HCT116 (cell line): ENCODE measurements around the gene SRGAP1. TPM values are rescaled to one million over a fixed set of nuclear protein-coding genes. Genes with fewer than 3 reads are reported as not detected.

ENCODE experiments used
- ATAC-seq: fragments of 200-7000 bp; cut with Tn5 transposase; 2 replicates; pipeline ENCODE4 v1.9.1; 2020; ENCODE audit warnings: mild to moderate bottlenecking, moderate library complexity
- BruUV-seq: library from RNA; stranded (reverse); fragments of 400-500 nt; replicated peaks from 2 replicates; lab custom pipeline; 2021; lab: Mats Ljungman, UMichigan
- CTCF ChIA-PET: fragments of 300-600 bp; sonication (Branson Sonifier 250); formaldehyde crosslinking; loops from one replicate; lab custom pipeline; 2021; ENCODE audit warnings: antibody characterized with exemption; lab: Charles Lee
- POLR2A ChIA-PET: fragments of 300-600, 350-600 bp; sonication (Branson Sonifier 250); formaldehyde crosslinking; loops from one replicate; lab custom pipeline; 2021; ENCODE audit warnings: antibody characterized with exemption; lab: Charles Lee
- RAD21 ChIA-PET, 2 experiments: fragments of 300-600 bp; sonication (Branson Sonifier 250); formaldehyde crosslinking; loops; one replicate each; lab custom pipeline; 2023; ENCODE audit warnings: low total read pairs in 2 of 2; ENCODE audit not compliant: uncharacterized antibody in 2 of 2, unreplicated experiment in 2 of 2, low non-redundant PET in 1 of 2; lab: Charles Lee
- DNase-seq: peaks from one replicate; pipeline ENCODE4 v3.0.0-alpha.2; 2010; ENCODE audit warnings: low read depth, low spot score
- H2AFZ ChIP-seq: fragments of 200-600 bp; shearing (Covaris generic), sonication (generic); 2 replicates; pipeline ENCODE4 v1.6.1; 2017; ENCODE audit warnings: low read depth, mixed run types, mixed read lengths, antibody characterized with exemption, low read length; ENCODE audit not compliant: poor library complexity, severe bottlenecking
- H3K27ac ChIP-seq: 2 replicates; pipeline ENCODE4 v1.5.1; 2012; ENCODE audit warnings: low read depth, low read length
- H3K27me3 ChIP-seq: fragments of 200-600 bp; sonication (generic); 2 replicates; pipeline ENCODE4 v1.6.1; 2016; ENCODE audit warnings: mixed run types, low read length, mixed read lengths; ENCODE audit not compliant: insufficient read depth
- H3K36me3 ChIP-seq, 2 experiments: fragments of 200-500 bp in 1 of 2; fragments of 200-600 bp in 1 of 2; sonication (Bioruptor generic) in 1 of 2; sonication (generic) in 1 of 2; 2 replicates each; pipeline versions ENCODE4 v1.5.1 to v1.6.1; 2014 to 2016; ENCODE audit warnings: low read length in 2 of 2, inconsistent platforms in 1 of 2, mixed read lengths in 1 of 2, mixed run types in 1 of 2; ENCODE audit not compliant: insufficient read depth in 2 of 2, control insufficient read depth in 1 of 2
- H3K4me1 ChIP-seq, 2 experiments: fragments of 200-600 bp in 1 of 2; sonication (generic) in 1 of 2; 2 replicates each; pipeline versions ENCODE4 v1.5.1 to v1.6.1; 2012 to 2017; ENCODE audit warnings: low read length in 2 of 2, inconsistent platforms in 1 of 2, mild to moderate bottlenecking in 1 of 2, mixed read lengths in 1 of 2, mixed run types in 1 of 2, moderate library complexity in 1 of 2; ENCODE audit not compliant: insufficient read depth in 2 of 2, control insufficient read depth in 1 of 2
- H3K4me2 ChIP-seq: fragments of 200-600 bp; sonication (generic); 2 replicates; pipeline ENCODE4 v1.6.1; 2017; ENCODE audit warnings: mixed run types, low read length, mixed read lengths
- H3K4me3 ChIP-seq, 2 experiments: fragments of 200-600 bp in 1 of 2; sonication (generic) in 1 of 2; replicated peaks in 1 of 2; 2 replicates each; pipeline ENCODE4 v1.5.1; 2011 to 2016; ENCODE audit warnings: low read length in 2 of 2, control low read depth in 1 of 2, low read depth in 1 of 2, mild to moderate bottlenecking in 1 of 2, mixed read lengths in 1 of 2, mixed run types in 1 of 2
- H3K79me2 ChIP-seq: fragments of 200-600 bp; sonication (generic); 2 replicates; pipeline ENCODE4 v1.6.1; 2017; ENCODE audit warnings: mild to moderate bottlenecking, mixed run types, low read length, moderate library complexity, mixed read lengths; ENCODE audit not compliant: insufficient read depth
- H3K9ac ChIP-seq: fragments of 200-600 bp; sonication (generic); 2 replicates; pipeline ENCODE4 v1.6.1; 2016; ENCODE audit warnings: low read length, mixed read lengths
- H3K9me2 ChIP-seq: fragments of 200-600 bp; sonication (generic), shearing (Covaris generic); 2 replicates; pipeline ENCODE4 v1.6.1; 2017; ENCODE audit warnings: mixed run types, mild to moderate bottlenecking, moderate library complexity; ENCODE audit not compliant: insufficient read depth
- H3K9me3 ChIP-seq, 2 experiments: fragments of 200-500 bp in 1 of 2; fragments of 200-600 bp in 1 of 2; sonication (Bioruptor generic) in 1 of 2; sonication (generic) in 1 of 2; 2 replicates each; pipeline ENCODE4 v1.6.1; 2014 to 2017; ENCODE audit warnings: low read length in 2 of 2, mixed read lengths in 2 of 2, inconsistent platforms in 1 of 2, low read depth in 1 of 2, mild to moderate bottlenecking in 1 of 2, mixed run types in 1 of 2, moderate library complexity in 1 of 2; ENCODE audit not compliant: control insufficient read depth in 1 of 2, insufficient read depth in 1 of 2
- H4K20me1 ChIP-seq: fragments of 200-600 bp; sonication (generic), shearing (Covaris generic); 2 replicates; pipeline ENCODE4 v1.6.1; 2017; ENCODE audit warnings: mixed run types, mild to moderate bottlenecking, moderate library complexity; ENCODE audit not compliant: insufficient read depth
- EGR1 ChIP-seq: IDR thresholded peaks from 2 replicates; pipeline ENCODE4 v1.6.1; 2012; ENCODE audit warnings: low read depth
- ELF1 ChIP-seq: IDR thresholded peaks from 2 replicates; pipeline ENCODE4 v1.6.1; 2012; ENCODE audit warnings: low read depth, borderline replicate concordance
- EZH2 ChIP-seq: fragments of 200-600 bp; sonication (generic); IDR thresholded peaks from 2 replicates; pipeline ENCODE4 v1.6.1; 2017; ENCODE audit warnings: antibody characterized with exemption, mixed run types
- EZH2phosphoT487 ChIP-seq: fragments of 200-600 bp; IDR thresholded peaks from 2 replicates; pipeline ENCODE4 v1.6.1; 2018; ENCODE audit warnings: antibody characterized with exemption, borderline replicate concordance
- FOSL1 ChIP-seq: IDR thresholded peaks from 2 replicates; pipeline ENCODE4 v1.6.1; 2012; ENCODE audit warnings: low read depth
- POLR2A ChIP-seq: IDR thresholded peaks from 2 replicates; pipeline ENCODE4 v1.7.0; 2011; ENCODE audit warnings: borderline replicate concordance; ENCODE audit not compliant: insufficient read depth, insufficient read length; ENCODE audit errors: extremely low read depth
- RAD21 ChIP-seq: IDR thresholded peaks from 2 replicates; pipeline ENCODE4 v1.6.1; 2012; ENCODE audit warnings: low read depth, mild to moderate bottlenecking
- REST ChIP-seq: IDR thresholded peaks from 2 replicates; pipeline ENCODE4 v1.6.1; 2012; ENCODE audit warnings: low read depth
- SIN3A ChIP-seq: IDR thresholded peaks from 2 replicates; pipeline ENCODE4 v1.6.1; 2012; ENCODE audit warnings: low read depth
- SP1 ChIP-seq: IDR thresholded peaks from 2 replicates; pipeline ENCODE4 v1.6.1; 2012; ENCODE audit warnings: low read depth
- SRF ChIP-seq: IDR thresholded peaks from 2 replicates; pipeline ENCODE4 v1.6.1; 2012; ENCODE audit warnings: low read depth
- ZFX ChIP-seq: fragments of 450-650 bp; IDR thresholded peaks from 2 replicates; pipeline ENCODE4 v1.6.1; 2017
- ZNF274 ChIP-seq: fragments of 200-500 bp; sonication (Bioruptor generic); IDR thresholded peaks from 2 replicates; pipeline ENCODE4 v1.6.1; 2014; ENCODE audit warnings: mild to moderate bottlenecking, low read depth, low read length, inconsistent platforms
- intact Hi-C: fragments of 100-400 bp; cut with micrococcal nuclease; formaldehyde crosslinking; loops from 2 replicates; pipeline ENCODE4 v1.10.0; 2022
- total RNA-seq: library from RNA; stranded (reverse); gene quantifications from one replicate; pipeline ENCODE4 v1.2.1, GENCODE V29; 2021; ENCODE audit not compliant: unreplicated experiment
- TF ChIP-seq, protein P1 (sequence below): IDR thresholded peaks from 2 replicates; pipeline ENCODE4 v1.6.1; 2012
- TF ChIP-seq, protein P2 (sequence below): IDR thresholded peaks from 2 replicates; pipeline ENCODE4 v1.6.1; 2011; ENCODE audit warnings: mild to moderate bottlenecking, low read length, moderate library complexity; ENCODE audit not compliant: insufficient replicate concordance; ENCODE audit errors: extremely low read depth
- TF ChIP-seq, protein P3 (sequence below): IDR thresholded peaks from 2 replicates; pipeline ENCODE4 v1.6.1; 2012

Gene SRGAP1
- total RNA-seq, 1 experiment from 2014 or later = 16.6 TPM

GRCh38 chr12:63893170-63893569 lies 48.7 kb downstream of the SRGAP1 start:
- no peak overlapping the region for H2AFZ ChIP-seq
- no peaks in the 10 kb centered on the region for H3K9me2 ChIP-seq
- intact Hi-C loops = no loop called here
- H3K9me3 ChIP-seq = no peaks in the 10 kb centered on the region
- ATAC-seq (no peak), DNase-seq (no peak)
- H3K79me2 ChIP-seq = peaks cover 62% of the 10 kb centered on the region
- H3K36me3 ChIP-seq = 0 out of 4 replicates have a peak, but pooled peaks cover 0 to 2% of the 10 kb centered on the region in 2 experiments
- no TSS peak for BruUV-seq
- ChIA-PET CTCF (interaction anchor here (0.9 kb wide), 1 partner anchor 13 kb away, joined by 3 read pairs; no protein-coding TSS in a partner anchor), POLR2A (no interaction called here), RAD21 (no interaction called here)
- no peaks in the 10 kb centered on the region for H4K20me1 ChIP-seq
- no peak overlapping the region for H3K4me2 ChIP-seq
- H3K27ac ChIP-seq = no peak overlapping the region
- no peak overlapping the region for H3K9ac ChIP-seq
- peaks cover 0 to 6% of the 10 kb centered on the region in 2 experiments; a peak in 1 of 4 replicates for H3K4me1 ChIP-seq
- H3K4me3 ChIP-seq = no peak overlapping the region
- TF ChIP-seq, protein P1, sequence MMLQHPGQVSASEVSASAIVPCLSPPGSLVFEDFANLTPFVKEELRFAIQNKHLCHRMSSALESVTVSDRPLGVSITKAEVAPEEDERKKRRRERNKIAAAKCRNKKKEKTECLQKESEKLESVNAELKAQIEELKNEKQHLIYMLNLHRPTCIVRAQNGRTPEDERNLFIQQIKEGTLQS = no peak
- TF ChIP-seq POLR2A = no peak
- no peak for TF ChIP-seq EZH2phosphoT487
- H3K27me3 ChIP-seq = no peaks in the 10 kb centered on the region

GRCh38 chr12:63894132-63894531 lies 49.6 kb downstream of the SRGAP1 start:
- Histone ChIP-seq H3K9ac (no peak overlapping the region), H2AFZ (no peak overlapping the region), H3K79me2 (peaks cover 58% of the 10 kb centered on the region), H3K4me1 (peaks cover 0 to 9% of the 10 kb centered on the region in 2 experiments; a peak in 1 of 4 replicates), H3K36me3 (0 out of 4 replicates have a peak, but pooled peaks cover 0 to 2% of the 10 kb centered on the region in 2 experiments), H3K4me2 (no peak overlapping the region), H3K4me3 (no peak overlapping the region), H3K9me2 (no peaks in the 10 kb centered on the region), H3K27ac (no peak overlapping the region), H3K9me3 (no peaks in the 10 kb centered on the region), H3K27me3 (no peaks in the 10 kb centered on the region), H4K20me1 (no peaks in the 10 kb centered on the region)
- ChIA-PET POLR2A (no interaction called here), CTCF (no interaction called here), RAD21 (no interaction called here)
- BruUV-seq = no TSS peak
- no peak for ATAC-seq
- intact Hi-C loops = no loop called here
- no peak for DNase-seq
- TF ChIP-seq EGR1 = no peak
- TF ChIP-seq ELF1 = no peak
- no peak for TF ChIP-seq ZNF274
- no peak for TF ChIP-seq FOSL1
- no peak for TF ChIP-seq EZH2
- TF ChIP-seq, protein P2, sequence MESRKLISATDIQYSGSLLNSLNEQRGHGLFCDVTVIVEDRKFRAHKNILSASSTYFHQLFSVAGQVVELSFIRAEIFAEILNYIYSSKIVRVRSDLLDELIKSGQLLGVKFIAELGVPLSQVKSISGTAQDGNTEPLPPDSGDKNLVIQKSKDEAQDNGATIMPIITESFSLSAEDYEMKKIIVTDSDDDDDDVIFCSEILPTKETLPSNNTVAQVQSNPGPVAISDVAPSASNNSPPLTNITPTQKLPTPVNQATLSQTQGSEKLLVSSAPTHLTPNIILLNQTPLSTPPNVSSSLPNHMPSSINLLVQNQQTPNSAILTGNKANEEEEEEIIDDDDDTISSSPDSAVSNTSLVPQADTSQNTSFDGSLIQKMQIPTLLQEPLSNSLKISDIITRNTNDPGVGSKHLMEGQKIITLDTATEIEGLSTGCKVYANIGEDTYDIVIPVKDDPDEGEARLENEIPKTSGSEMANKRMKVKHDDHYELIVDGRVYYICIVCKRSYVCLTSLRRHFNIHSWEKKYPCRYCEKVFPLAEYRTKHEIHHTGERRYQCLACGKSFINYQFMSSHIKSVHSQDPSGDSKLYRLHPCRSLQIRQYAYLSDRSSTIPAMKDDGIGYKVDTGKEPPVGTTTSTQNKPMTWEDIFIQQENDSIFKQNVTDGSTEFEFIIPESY = no peak
- TF ChIP-seq RAD21 = no peak
- no peak for TF ChIP-seq REST
- TF ChIP-seq SIN3A = no peak
- TF ChIP-seq SP1 = no peak
- TF ChIP-seq, protein P3, sequence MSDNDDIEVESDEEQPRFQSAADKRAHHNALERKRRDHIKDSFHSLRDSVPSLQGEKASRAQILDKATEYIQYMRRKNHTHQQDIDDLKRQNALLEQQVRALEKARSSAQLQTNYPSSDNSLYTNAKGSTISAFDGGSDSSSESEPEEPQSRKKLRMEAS = no peak
- no peak for TF ChIP-seq ZFX
- no peak for TF ChIP-seq SRF
- TF ChIP-seq, protein P1 = no peak
